Upper lobe of left lung (tissue), 4 donors: ENCODE data around the gene PDE8A.

Experiments used
- POLR2A ChIP-seq, 4 donors: fragments of 450-650 bp; IDR thresholded peaks; one replicate each; pipeline ENCODE4 v1.5.1; 2016 to 2017; ENCODE audit warnings: antibody characterized with exemption in 4 of 4, mild to moderate bottlenecking in 2 of 4
- POLR2AphosphoS5 ChIP-seq, 2 donors: sonication (generic); formaldehyde crosslinking; IDR thresholded peaks; one replicate each; pipeline ENCODE4 v1.5.1; 2017; ENCODE audit warnings: antibody characterized with exemption in 2 of 2
- TF ChIP-seq, protein P1 (sequence below), 6 experiments: fragments of 450-650 bp in 4 of 6; fragments of 200-600 bp in 2 of 6; sonication (generic) in 2 of 6; IDR thresholded peaks; one replicate each; pipeline ENCODE4 v1.5.1; 2016 to 2019; ENCODE audit warnings: antibody characterized with exemption in 6 of 6

DNA sequence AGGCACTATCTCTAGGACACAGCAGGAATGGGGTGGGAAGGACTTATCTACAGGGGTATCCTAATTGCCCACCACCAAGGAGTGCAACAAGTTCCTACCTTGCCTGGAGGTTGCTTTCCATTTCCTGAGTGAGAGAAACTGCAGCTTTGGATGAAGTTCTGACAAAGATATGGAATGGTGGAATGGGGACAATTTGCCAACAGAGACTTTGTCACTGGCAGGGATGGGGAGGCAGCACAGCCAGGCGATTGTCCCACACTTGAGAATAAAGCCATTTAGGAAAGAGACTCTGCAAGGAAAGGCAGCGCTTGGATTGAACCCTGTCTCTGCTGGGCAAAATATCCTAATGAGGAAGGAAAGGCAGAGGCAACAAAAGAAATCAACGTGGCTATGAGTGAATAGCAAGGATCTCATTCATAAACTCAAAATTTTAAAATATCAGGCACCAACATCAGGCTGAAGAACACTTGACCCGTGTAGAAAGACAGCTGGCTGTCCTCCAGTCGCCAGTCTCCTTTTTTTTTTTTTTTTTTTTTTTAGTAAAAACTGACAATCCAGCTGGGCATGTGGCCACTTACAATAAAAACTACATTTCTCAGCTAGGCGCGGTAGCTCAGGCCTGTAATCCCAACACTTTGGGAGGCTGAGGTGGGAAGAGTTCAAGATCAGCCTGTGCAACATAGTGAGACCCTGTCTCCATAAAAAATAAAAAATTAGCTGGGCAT lies 31.6 kb upstream of the PDE8A start:
- no peak for TF ChIP-seq POLR2A (IDR thresholded peaks at IDR 0.05)
- TF ChIP-seq POLR2AphosphoS5 (IDR thresholded peaks at IDR 0.05) = no peak
- TF ChIP-seq, protein P1, sequence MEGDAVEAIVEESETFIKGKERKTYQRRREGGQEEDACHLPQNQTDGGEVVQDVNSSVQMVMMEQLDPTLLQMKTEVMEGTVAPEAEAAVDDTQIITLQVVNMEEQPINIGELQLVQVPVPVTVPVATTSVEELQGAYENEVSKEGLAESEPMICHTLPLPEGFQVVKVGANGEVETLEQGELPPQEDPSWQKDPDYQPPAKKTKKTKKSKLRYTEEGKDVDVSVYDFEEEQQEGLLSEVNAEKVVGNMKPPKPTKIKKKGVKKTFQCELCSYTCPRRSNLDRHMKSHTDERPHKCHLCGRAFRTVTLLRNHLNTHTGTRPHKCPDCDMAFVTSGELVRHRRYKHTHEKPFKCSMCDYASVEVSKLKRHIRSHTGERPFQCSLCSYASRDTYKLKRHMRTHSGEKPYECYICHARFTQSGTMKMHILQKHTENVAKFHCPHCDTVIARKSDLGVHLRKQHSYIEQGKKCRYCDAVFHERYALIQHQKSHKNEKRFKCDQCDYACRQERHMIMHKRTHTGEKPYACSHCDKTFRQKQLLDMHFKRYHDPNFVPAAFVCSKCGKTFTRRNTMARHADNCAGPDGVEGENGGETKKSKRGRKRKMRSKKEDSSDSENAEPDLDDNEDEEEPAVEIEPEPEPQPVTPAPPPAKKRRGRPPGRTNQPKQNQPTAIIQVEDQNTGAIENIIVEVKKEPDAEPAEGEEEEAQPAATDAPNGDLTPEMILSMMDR (IDR thresholded peaks at IDR 0.05) = no peak
